OCI-LY3 (cell line): ENCODE data around the gene LZTS2.

Source experiments
- EZH2phosphoT487 ChIP-seq: fragments of 200-600 bp; shearing (Covaris generic); IDR thresholded peaks from 2 replicates; pipeline ENCODE4 v1.6.1; 2018; ENCODE audit warnings: antibody characterized with exemption, mixed run types, low read depth
- TF ChIP-seq, protein P1 (sequence below): fragments of 200-600, 300-600 bp; sonication (generic); IDR thresholded peaks from 2 replicates; pipeline ENCODE4 v1.5.1; 2014; ENCODE audit warnings: antibody characterized with exemption, low read length, low read depth

- TF ChIP-seq, protein P1, sequence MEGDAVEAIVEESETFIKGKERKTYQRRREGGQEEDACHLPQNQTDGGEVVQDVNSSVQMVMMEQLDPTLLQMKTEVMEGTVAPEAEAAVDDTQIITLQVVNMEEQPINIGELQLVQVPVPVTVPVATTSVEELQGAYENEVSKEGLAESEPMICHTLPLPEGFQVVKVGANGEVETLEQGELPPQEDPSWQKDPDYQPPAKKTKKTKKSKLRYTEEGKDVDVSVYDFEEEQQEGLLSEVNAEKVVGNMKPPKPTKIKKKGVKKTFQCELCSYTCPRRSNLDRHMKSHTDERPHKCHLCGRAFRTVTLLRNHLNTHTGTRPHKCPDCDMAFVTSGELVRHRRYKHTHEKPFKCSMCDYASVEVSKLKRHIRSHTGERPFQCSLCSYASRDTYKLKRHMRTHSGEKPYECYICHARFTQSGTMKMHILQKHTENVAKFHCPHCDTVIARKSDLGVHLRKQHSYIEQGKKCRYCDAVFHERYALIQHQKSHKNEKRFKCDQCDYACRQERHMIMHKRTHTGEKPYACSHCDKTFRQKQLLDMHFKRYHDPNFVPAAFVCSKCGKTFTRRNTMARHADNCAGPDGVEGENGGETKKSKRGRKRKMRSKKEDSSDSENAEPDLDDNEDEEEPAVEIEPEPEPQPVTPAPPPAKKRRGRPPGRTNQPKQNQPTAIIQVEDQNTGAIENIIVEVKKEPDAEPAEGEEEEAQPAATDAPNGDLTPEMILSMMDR: peak; percentile 66
- no peak for TF ChIP-seq EZH2phosphoT487
These were observed 41.7 kb downstream of the LZTS2 start for GRCh38 chr10:101041252-101041761.
